Lower leg skin (tissue), 3 donors: Measurements from ENCODE around the gene SOX6.

Experiments
- CTCF ChIP-seq, 3 donors: fragments of 450-650 bp; IDR thresholded peaks; one replicate each; pipeline ENCODE4 v1.5.1; 2016; ENCODE audit warnings: antibody characterized with exemption in 3 of 3, mild to moderate bottlenecking in 3 of 3, moderate library complexity in 2 of 3
- POLR2A ChIP-seq, 2 donors: fragments of 450-650 bp; IDR thresholded peaks; one replicate each; pipeline ENCODE4 v1.6.1; 2016 to 2017; ENCODE audit warnings: antibody characterized with exemption in 2 of 2, mild to moderate bottlenecking in 1 of 2, moderate library complexity in 1 of 2

- TF ChIP-seq POLR2A (IDR thresholded peaks at IDR 0.05) (no peak), CTCF (IDR thresholded peaks at IDR 0.05) (no peak)
These were observed 196.2 kb downstream of the SOX6 start for GRCh38 chr11:16160146-16160545.
